Cerebellar nuclear complex (tissue), 1 donor: ENCODE measurements around the gene RUFY3.
"Not testable (repeated sequence)": the region's sequence is repeated elsewhere in the genome, so short reads cannot be mapped to it uniquely, and the experiment has no call there.

ENCODE experiments used
- DNase-seq, 2 experiments: peaks; one replicate each; lab custom pipeline; 2025; lab: John Stamatoyannopoulos, UW

RUFY3 gene, protein sequence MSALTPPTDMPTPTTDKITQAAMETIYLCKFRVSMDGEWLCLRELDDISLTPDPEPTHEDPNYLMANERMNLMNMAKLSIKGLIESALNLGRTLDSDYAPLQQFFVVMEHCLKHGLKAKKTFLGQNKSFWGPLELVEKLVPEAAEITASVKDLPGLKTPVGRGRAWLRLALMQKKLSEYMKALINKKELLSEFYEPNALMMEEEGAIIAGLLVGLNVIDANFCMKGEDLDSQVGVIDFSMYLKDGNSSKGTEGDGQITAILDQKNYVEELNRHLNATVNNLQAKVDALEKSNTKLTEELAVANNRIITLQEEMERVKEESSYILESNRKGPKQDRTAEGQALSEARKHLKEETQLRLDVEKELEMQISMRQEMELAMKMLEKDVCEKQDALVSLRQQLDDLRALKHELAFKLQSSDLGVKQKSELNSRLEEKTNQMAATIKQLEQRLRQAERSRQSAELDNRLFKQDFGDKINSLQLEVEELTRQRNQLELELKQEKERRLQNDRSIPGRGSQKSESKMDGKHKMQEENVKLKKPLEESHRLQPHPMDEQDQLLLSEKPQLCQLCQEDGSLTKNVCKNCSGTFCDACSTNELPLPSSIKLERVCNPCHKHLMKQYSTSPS

DNA sequence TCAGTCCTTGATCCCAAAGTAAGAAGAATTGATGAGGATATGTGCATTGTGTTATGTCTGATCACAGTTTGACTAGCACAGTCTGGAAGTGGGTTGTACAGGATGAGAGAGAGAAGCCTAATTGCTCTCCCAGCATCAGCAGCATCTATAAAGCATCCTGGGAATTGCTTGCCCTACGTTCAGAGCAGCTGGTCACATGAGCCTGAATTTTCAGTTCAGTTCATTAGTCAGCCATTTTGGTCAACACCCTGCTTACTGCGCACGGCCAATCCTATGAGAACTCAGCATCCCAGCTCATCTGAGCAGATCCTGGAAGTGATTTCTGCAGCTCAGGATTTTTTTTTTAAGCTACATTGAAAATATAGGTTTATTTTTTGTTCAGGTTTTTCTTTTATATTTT, at the start of gene RUFY3:
Gene RUFY3 (plus strand): TSS at position 218 of the 400 bp plus-strand sequence. CDS start 610 bp downstream, outside the sequence.
- peak; percentile 78 to 86 for DNase-seq

DNA sequence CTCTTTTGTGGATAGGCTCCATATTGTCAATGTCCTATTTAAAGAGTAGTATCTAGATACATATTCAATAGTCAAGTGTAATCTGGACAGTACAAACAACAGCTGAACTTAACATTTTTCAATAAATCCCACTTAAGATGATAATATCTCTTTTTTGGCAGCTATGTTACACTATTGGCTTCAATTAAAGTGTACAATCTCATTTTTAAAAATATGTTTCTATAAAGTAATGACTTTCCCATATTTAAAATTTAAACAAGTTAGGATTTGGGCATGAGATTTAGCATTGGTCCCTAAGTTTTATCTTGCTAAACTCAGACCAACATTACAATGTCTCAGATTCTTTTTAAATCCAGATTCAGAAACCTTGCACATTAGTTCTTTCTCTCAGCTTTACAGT, 47.6 kb upstream of the RUFY3 start:
- no peak for DNase-seq

DNA sequence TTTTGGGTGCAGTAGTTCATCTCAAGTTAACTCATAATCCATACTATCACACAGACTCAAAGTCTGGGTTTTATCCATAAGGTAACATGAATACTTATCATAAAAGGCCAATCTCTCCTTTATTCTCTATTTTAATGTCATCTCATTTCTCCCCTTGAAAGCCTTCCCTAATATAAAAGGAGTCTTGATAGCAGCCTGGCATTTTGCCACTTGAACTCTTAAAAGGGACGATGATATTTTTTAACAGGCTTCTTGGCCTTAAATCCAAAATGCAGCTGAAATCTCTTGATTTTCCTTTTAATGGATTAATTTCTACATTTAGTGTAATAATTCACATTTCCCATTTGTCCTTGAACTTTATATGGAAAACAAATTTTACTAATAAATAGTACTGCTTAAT, 47.0 kb upstream of the RUFY3 start:
- DNase-seq = no peak

DNA sequence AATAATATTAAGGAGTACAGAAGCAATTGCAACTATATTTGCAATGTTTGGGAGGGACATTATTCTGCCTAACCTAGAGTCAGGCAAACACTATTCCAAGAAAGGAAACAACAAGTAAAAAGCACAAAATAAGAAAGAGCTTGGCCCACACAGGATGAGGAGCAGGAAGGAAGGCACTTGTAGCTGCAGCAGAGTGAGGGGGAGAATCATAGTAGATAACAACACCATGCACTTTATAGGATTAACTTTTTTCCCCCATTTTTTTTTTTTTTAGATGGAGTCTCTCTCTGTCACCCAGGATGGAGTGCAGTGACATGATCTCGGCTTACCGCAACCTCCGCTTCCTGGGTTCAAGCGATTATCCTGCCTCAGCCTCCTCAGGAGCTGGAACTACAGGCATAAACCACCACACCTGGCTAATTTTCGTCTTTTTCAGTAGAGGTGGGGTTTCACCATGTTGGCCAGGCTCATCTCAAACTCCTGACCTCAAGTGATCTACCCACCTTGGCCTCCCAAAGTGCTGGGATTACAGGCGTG, 45.1 kb upstream of the RUFY3 start:
- no peak for DNase-seq

DNA sequence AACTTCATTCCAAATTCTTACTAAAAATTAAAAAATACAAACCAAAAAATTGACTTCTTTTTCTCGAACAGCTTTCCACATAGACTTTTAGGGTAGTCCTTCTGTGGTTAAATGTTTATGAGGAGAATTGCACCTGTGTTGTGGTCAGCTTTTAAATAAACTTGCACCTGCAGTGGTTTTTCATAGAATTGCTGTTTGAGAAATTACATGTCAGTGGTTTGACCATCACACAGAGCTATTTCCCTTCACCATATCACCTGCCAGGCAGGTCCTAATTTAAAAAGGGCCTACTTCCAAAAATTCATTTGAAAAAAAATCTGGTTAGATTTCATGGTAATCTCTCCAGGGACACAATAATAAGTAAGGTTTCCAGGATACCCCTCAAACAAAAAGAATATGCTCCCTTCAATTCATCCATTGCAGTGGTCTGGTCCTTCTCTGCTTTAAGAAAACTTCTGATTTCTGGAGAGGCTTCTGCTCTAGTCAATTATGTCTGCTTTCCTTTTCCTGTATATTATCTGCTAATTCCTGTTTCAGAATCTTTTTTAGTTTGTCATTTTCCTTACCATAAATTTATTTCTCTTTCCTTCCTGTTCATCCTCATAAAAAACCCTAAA, 43.3 kb upstream of the RUFY3 start:
- DNase-seq = no peak

DNA sequence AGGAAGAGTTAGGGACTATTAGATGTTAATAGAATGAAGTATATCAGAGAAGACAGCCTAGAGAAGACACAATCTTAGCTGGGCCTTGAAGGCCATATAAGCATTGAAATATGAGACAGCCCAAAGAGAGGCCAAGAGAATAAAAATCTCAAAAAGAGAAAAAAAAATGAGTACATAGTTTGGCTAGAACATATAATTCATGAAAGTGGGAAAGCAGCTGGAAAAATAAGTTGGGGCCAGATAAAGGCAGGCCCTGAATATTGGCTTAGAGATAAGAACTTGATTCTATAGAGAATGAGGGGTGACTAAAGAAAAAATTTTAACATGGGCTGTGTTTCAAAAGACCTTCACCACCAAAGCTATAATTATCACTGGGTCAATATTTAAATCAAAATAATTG, 40.8 kb upstream of the RUFY3 start:
- DNase-seq = no peak

DNA sequence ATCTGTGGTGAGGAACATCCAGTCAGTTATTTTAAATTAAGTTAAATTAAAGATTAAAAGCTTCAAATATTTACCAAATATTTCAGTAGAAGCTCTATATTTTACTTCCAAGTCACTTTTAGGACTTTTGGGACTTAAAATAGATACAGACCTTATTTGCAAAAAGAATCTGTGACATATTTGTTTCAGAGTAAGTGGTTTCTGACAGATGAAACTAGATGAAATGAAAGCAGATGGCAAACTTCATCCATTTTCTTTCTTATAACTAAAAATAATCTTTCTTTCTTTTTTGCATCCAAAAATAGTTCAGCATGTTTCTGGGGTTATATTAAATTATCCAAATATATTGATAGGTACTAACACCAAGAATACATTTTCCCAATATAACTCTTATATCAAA, 40.1 kb upstream of the RUFY3 start:
- no peak for DNase-seq

DNA sequence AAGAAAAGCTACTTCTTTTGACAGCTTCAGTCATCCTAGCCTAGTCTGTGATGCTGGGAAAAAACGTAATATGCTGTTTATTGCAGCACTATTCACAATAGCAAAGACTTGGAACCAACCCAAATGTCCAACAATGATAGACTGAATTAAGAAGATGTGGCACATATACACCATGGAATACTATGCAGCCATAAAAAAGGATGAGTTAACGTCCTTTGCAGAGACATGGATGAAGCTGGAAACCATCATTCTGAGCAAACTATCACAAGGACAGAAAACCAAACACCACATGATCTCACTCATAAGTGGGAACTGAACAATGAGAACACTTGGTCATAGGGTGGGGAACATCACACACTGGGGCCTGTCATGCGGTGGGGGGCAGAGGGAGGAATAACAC, 39.6 kb upstream of the RUFY3 start:
- DNase-seq = not testable (repeated sequence)

DNA sequence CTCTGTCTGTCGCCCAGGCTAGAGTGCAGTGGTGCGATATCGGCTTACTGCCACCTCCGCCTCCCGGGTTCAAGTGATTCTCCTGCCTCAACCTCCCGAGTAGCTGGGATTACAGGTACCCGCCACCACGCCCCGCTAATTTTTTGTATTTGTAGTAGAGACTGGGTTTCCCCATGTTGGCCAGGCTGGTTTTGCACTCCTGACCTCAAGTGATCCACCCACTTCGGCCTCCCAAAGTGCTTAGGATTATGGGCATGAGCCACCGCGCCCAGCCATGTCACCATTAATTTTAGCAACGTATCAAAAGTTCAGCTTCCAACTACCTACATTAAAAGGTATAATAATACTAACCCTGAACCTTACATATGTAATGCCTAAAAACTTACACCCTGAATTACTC, 34.4 kb upstream of the RUFY3 start:
- DNase-seq = no peak

DNA sequence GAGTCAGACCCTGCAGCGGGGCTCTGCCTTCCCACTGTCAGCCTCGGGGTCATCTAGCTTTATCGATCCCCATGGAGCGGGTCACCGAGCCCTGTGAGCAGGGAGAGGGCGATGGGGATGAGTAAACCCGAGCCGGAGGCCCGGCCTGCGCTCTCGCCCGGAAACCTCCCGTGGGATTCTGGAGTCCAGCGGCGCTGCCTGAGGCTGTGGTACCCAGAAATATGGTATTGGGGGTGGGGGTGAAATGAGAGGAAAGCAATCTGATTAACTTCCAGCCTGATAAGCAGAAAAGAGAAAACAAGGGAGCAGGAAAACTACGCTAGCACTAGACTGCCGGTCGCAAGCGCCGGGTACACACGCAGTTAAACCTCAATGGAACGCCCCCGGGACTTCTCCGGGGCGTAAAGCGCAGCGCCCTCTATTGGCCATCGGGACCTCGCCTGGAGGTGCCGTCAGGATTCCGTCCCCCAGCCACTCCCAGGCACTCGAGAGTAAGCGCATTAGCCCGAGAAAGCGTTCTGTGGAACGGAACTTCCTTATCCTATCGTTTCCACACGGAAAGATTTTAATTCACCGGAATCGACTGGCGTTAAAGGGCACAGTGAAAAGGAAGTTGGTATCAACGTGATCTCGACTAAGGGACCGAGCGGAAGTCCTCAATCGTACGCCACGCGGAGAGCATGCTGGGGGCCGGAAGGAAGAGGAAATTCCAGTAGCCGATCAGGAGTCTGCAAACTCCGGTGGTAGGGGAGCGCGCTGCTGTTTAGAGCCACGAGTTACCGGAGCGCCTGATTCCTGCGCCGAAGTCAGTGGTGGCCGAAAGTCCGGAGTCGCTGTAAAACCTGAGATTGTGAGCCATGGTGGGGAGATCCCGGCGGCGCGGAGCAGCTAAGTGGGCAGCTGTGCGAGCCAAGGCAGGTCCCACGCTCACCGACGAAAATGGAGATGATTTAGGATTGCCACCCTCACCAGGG, 33.7 kb upstream of the RUFY3 start, which contains the start of gene UTP3:
Gene UTP3 (plus strand): TSS at position 712 of the 974 bp plus-strand sequence. CDS start 146 bp downstream, at position 858.
- peak; percentile 80 to 97 for DNase-seq

DNA sequence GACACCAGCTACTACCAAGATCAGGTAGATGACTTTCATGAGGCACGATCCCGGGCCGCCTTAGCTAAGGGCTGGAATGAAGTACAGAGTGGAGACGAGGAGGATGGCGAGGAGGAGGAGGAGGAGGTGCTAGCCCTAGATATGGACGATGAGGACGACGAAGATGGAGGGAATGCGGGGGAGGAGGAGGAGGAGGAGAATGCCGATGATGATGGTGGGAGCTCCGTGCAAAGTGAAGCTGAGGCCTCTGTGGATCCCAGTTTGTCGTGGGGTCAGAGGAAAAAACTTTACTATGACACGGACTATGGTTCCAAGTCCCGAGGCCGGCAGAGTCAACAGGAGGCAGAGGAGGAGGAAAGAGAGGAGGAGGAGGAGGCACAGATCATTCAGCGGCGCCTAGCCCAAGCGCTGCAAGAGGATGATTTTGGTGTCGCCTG, 33.0 kb upstream of the RUFY3 start:
- DNase-seq = no peak

DNA sequence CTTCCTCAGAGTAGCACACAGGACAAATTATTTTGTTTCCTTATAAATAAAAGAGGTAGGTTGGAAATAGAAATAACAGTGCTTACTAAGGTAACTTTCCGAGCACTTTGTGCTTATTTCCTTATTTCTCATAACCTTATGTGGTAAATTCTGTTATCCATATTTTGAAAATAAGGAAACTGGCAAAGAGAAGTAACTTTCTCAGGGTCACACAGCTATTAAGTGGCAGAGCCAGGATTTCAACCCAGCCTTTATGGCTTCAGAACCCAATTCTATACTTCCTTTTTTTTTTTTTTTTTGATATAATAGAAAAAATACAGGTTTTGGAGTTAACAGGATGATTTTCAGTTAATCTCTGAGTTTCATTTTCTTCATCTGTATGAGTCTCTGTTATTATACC, 30.1 kb upstream of the RUFY3 start:
- DNase-seq = no peak

DNA sequence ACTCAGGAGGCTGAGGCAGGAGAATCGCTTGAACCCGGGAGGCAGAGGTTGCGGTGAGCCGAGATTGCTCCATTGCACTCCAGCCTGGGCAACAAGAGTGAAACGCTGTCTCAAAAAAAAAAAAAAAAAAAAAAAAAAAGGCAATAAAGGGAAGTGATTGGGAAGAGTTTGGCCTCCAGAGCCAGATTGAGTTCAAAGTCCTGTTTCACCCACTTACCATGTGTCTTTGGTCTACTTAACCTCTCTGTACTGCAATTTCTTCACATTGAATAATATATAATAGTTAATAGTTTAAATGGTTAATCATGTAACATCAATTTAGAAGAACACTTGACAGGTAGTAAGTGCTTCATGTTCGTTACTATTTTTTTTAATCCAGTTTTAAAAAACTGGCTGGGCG, 27.1 kb upstream of the RUFY3 start:
- not testable (repeated sequence) for DNase-seq

DNA sequence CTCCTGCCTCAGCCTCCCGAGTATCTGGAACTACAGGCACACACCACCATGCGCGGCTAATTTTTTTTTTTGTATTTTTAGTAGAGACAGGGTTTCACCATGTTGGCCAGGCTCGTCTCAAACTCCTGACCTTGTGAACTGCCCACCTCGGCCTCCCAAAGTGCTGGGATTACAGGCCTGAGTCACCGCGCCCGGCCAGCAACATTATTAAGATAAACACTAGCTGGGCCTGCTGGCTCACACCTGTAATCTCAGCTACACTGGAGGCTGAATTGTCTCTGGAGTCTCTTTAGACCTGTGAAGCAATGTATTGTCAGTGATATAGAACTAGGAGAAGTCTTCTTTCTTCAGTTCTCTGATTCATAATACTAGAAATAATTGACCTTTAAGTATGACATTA, 23.3 kb upstream of the RUFY3 start:
- not testable (repeated sequence) for DNase-seq

DNA sequence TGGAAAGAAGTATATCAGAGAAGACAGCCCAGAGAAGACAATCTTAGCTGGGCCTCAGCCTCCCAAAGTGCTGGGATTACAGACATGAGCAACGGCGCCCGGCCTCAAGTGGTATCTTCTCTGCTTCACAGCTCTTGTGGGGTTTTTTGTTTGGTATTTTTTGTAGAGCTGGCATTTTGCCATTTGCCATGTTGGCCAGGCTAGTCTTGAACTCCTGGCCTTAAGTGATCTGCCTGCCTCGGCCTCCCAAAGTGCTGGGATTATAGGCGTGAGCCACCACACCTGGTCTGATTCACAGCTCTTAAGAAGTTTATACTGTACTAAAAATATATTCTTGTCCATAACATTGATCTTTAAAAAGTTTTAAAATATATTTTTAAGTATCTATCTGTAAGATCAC, 21.1 kb upstream of the RUFY3 start:
- DNase-seq = no peak

DNA sequence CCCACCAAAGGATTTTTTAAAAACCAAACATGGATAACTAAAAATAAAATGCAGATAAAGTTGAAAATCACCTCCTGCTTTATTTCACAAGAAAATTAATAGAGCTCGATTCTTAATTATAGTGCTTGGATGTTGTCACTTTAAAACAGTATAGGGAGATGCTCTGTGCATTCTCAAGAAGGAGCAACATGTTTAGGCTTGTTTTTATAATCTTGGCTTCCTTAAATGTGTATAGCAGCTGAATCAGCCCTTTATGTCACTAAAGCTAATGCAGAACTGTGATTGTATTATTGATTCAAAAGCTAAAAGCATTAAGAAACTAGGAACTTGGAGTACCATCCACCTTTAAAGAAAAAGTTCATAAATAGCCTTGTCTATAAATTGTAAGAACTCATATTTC, 20.5 kb upstream of the RUFY3 start:
- DNase-seq = no peak

DNA sequence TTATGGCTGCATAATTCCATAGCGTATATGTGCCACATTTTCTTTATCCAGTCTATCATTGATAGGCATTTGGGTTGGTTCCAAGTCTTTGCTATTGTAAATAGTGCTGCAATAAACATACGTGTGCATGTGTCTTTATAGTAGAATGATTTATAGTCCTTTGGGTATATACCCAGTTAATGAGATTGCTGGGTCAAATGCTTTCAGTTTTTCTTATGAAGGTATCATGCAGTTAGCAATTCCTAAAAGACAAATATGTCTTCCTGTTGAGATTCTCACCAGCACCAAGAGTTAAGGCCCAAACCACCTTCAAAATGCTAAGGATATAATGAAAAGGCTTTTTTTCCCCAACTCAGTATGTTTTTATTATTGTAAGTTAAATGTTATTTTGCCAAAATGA, 19.2 kb upstream of the RUFY3 start:
- DNase-seq = not testable (repeated sequence)

DNA sequence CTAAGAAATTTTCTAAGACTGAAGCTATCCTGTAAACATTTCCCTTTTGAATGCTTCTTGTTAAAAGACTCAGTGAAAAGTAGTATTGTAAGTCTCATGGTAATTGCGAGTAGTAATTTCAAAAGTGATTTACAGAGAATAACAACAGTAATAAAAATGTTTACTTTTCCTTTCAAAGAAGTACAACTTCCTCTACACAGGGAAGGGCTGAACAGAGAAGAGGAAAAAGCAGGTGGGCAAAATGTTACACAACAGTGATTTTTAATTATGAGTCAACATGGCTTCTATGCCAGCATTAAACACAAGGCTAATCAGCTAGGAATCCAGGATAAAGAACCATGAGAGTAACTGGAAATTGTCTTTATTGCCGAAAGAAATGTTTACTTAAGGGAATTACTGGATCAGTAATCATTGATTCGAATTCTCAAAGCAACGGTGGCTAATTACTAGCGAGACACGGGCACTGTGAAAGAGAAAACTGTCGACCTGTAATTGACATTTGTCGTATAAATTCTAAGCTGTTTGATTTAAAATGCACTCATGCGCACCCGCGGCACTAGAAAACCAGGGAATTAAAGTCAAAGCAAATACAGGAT, 18.0 kb upstream of the RUFY3 start:
- DNase-seq = no peak

DNA sequence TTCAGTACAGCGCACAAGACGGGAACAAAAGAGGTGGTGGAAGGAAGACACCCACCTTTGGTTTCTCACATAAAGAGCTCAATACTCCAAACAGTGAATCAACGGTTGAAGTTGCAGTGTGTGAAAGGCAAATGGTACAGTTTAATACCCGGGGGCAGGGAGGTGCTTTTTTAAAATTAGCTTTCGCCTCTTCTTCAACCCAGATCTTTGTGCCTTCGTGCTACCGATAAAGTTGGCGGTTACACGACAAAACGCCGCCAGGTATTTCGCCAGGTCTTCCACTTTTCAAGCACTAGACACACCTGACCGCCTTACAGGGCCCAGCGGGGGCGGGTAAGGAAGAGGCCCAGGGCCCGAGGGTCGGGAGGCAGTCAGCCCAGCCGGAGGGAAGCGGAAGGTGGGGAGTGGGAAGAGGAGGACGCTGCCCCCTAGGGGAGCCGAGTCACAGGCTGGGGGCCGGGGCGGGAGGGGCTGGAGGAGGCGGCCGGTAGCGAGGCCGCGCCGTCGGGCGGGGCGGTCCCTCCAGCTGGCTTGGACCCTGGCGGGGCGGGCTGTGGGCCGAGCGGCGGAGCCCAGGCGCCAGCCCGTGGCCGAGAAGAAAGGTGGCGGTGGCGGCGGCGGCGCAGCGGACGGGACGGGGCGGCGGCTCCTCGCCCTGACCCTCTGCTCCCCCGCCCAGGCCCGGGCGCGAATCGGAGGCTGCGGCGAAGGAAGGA, 17.4 kb upstream of the RUFY3 start:
- DNase-seq = no peak

DNA sequence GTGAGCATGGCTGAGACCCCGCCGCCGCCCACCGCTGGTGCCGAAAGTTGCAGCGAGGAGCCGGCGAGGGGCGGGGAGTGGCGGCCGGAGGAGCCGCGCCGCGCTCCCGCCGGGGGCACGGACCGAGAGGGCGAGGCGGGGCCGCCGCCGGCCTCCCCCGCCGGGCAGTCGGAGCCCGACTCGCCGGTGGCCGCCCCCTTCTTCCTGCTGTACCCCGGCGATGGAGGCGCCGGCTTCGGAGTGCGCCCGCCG, 16.9 kb upstream of the RUFY3 start:
- no peak for DNase-seq
